K562 (cell line): ENCODE results near the gene HCFC1R1. TPM values are rescaled to one million over a fixed set of nuclear protein-coding genes. Genes with fewer than 3 reads are reported as not detected.

Experiments
- AFF1 ChIP-seq, 2 experiments: fragments of 450-650 bp; IDR thresholded peaks; 2 replicates each; pipeline ENCODE4 v1.6.1; 2018; ENCODE audit warnings: mild to moderate bottlenecking in 2 of 2, low read depth in 1 of 2; ENCODE audit not compliant: partially characterized antibody in 2 of 2
- AFF4 ChIP-seq: sonication (generic); formaldehyde crosslinking; IDR thresholded peaks from 2 replicates; pipeline ENCODE4 v1.8.0; 2023; ENCODE audit warnings: mild to moderate bottlenecking, missing genetic modification reagents
- ARID2 ChIP-seq: fragments of 450-650 bp; IDR thresholded peaks from 2 replicates; pipeline ENCODE4 v1.6.1; 2017; ENCODE audit warnings: antibody characterized with exemption, mild to moderate bottlenecking
- ATF7 ChIP-seq: fragments of 450-650 bp; IDR thresholded peaks from 2 replicates; pipeline ENCODE4 v1.7.1; 2014; ENCODE audit warnings: mild to moderate bottlenecking, moderate library complexity
- CBFA2T3 ChIP-seq: fragments of 450-650 bp; IDR thresholded peaks from 2 replicates; pipeline ENCODE4 v1.6.1; 2017
- CBX3 ChIP-seq, 2 experiments: IDR thresholded peaks; 1 replicate in 1 of 2; 2 replicates in 1 of 2; pipeline ENCODE4 v1.6.1; 2012; ENCODE audit warnings: inconsistent platforms in 2 of 2, low read length in 2 of 2, borderline replicate concordance in 1 of 2, control low read depth in 1 of 2
- CREB1 ChIP-seq, 2 experiments: sonication (generic) in 1 of 2; formaldehyde crosslinking in 1 of 2; IDR thresholded peaks; 2 replicates each; pipeline versions ENCODE4 v1.6.1 to v1.8.0; 2012 to 2022; ENCODE audit warnings: inconsistent platforms in 1 of 2, mild to moderate bottlenecking in 1 of 2, missing genetic modification reagents in 1 of 2, moderate library complexity in 1 of 2
- CSDE1 ChIP-seq, 2 experiments: fragments of 450-650 bp; IDR thresholded peaks; 2 replicates each; pipeline ENCODE4 v1.6.1; 2016; ENCODE audit warnings: mild to moderate bottlenecking in 1 of 2
- DPF2 ChIP-seq: fragments of 450-650 bp; IDR thresholded peaks from 2 replicates; pipeline ENCODE4 v1.6.1; 2016
- JUND ChIP-seq, 2 experiments: IDR thresholded peaks; 2 replicates in 1 of 2; 3 replicates in 1 of 2; pipeline ENCODE4 v1.6.1; 2011; ENCODE audit warnings: borderline replicate concordance in 2 of 2, low read depth in 2 of 2, low read length in 2 of 2, improper control_type of control experiment in 1 of 2, missing biosample characterization in 1 of 2, missing genetic modification characterization in 1 of 2, missing genetic modification reagents in 1 of 2
- KLF13 ChIP-seq: fragments of 450-650 bp; IDR thresholded peaks from 2 replicates; pipeline ENCODE4 v1.6.1; 2016; ENCODE audit warnings: missing genetic modification characterization, low read depth, mild to moderate bottlenecking, missing compliant biosample characterization, moderate library complexity, borderline replicate concordance
- MYC ChIP-seq, 2 experiments: fragments of 250-450 bp in 1 of 2; sonication (Bioruptor Pico) in 1 of 2; IDR thresholded peaks; 2 replicates each; pipeline versions ENCODE4 v1.5.1 to v1.6.1; 2012 to 2021; ENCODE audit warnings: low read depth in 2 of 2, borderline replicate concordance in 1 of 2, improper control_type of control experiment in 1 of 2, low read length in 1 of 2, mild to moderate bottlenecking in 1 of 2, moderate library complexity in 1 of 2
- SMARCA4 ChIP-seq: fragments of 450-650 bp; IDR thresholded peaks from 2 replicates; pipeline ENCODE4 v1.6.1; 2016
- ZFX ChIP-seq: sonication (generic); formaldehyde crosslinking; IDR thresholded peaks from 2 replicates; pipeline ENCODE4 v1.8.0; 2022; ENCODE audit warnings: mild to moderate bottlenecking, missing genetic modification reagents, moderate library complexity
- ZNF589 ChIP-seq: fragments of 200-800 bp; sonication (Bioruptor generic); IDR thresholded peaks from 2 replicates; pipeline ENCODE4 v1.6.1; 2016; ENCODE audit warnings: low read depth, missing genetic modification characterization, missing compliant biosample characterization
- ZNF717 ChIP-seq: fragments of 250-450 bp; sonication (Bioruptor Pico); IDR thresholded peaks from 2 replicates; pipeline ENCODE4 v1.5.0; 2021
- polyA plus RNA-seq, 8 experiments: library from polyadenylated mRNA; depleted of rRNA in 4 of 8; stranded (reverse) in 5 of 8; unstranded in 3 of 8; fragments of >200 nt; fragmentation: Nextera tagmentation in 2 of 8; fragmentation: Illumina TruSeq in 1 of 8; extraction: Ambion mirVana in 2 of 8; extraction: Trizol in 1 of 8; gene quantifications; 2 replicates each; pipeline versions ENCODE4 v1.2.1 to v1.2.3, GENCODE V29; 2011 to 2014; ENCODE audit warnings: inconsistent platforms in 1 of 8, missing spikeins in 1 of 8
- total RNA-seq, 7 experiments: library from RNA; depleted of rRNA in 6 of 7; stranded (reverse); fragments of >200 nt in 6 of 7; fragmentation: Illumina TruSeq in 2 of 7; extraction: Trizol in 2 of 7; gene quantifications; 2 replicates each; pipeline versions ENCODE4 v1.2.1 to v1.2.3, GENCODE V29; 2011 to 2021; ENCODE audit warnings: low replicate concordance in 1 of 7
- TF ChIP-seq, protein P1 (sequence below): fragments of 250-450 bp; sonication (Bioruptor Pico); IDR thresholded peaks from 2 replicates; pipeline ENCODE4 v1.6.1; 2021; ENCODE audit warnings: mild to moderate bottlenecking

Gene HCFC1R1
- total and polyA plus RNA-seq, 9 of the 15 experiments (the other 6 are each of a cell fraction or from before 2014, with no cell fraction given): 2.2 to 29.0 (median 11.2) TPM

DNA sequence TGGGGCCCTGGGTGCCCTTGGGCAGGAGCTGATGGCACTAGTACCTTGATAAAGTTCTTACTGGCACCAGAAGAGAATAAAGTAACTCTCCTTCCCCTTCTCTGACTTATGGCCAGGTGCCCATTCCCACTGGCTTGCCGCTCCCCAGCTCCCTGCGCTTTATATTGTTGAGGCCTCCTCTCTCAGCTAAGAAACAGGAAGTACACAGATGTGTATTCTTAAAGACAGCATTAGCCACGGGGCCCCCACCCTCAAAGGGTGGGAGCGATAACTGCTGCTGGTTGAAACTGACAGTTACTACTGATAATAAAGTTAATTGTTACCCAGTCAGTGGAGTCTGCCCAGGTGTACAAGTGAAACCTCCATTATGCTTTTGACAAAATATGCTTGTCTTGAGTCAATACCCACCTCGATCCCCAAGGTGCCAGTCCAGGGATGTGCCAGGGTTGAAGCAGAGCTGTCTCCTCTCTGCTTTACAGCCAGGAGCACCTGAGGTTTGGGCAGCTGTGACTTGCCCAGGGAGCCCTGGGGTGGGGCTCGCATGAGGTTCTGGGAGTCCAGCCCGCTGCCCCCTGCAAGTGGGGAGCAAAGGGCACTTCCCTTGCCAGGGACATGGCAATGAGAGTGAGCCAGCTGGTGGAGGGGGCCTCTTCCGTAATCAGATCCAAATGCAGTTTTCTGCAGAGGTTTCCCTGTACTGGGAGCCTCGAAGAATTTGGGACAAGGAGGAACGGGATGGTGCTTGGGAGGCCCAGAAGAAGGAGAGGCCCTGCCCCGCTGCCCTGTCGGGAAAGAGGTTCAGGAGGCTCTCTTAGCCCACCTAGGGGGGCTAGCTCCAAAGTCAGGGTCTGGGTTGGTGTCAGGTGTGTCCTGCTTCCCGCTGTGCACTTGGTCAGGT is 16.4 kb downstream of the HCFC1R1 start (continued):
- TF ChIP-seq KLF13 (tag) (0 out of 2 replicates have a peak, but pooled peaks have one; percentile 4), ATF7 (0 out of 2 replicates have a peak, but pooled peaks have one; percentile 28), JUND (IDR thresholded peaks at IDR 0.05; ENCODE audit: borderline replicate concordance, low read depth, low read length) (peak; percentile 42; the same call in 1 of the 2 replicates), JUND (tag; IDR thresholded peaks at IDR 0.05; ENCODE audit: borderline replicate concordance, low read depth, low read length) (no peak), CBFA2T3 (peak; percentile 61), MYC (IDR thresholded peaks at IDR 0.05; ENCODE audit: low read depth, low read length) (peak; percentile 62), MYC (CRISPR knock-in tag; IDR thresholded peaks at IDR 0.05; ENCODE audit: borderline replicate concordance, low read depth) (no peak), CSDE1 (IDR thresholded peaks at IDR 0.05) (no peak), CREB1 (IDR thresholded peaks at IDR 0.05) (0 out of 2 replicates have a peak, but pooled peaks have one; percentile 11), CREB1 (CRISPR knock-in tag; IDR thresholded peaks at IDR 0.05) (0 out of 2 replicates have a peak, but pooled peaks have one; percentile 27), ZNF717 (CRISPR knock-in tag) (0 out of 2 replicates have a peak, but pooled peaks have one; percentile 20), ZFX (CRISPR knock-in tag) (peak; percentile 66), AFF1 (IDR thresholded peaks at IDR 0.05; ENCODE audit: low read depth in 1 of 2, partially characterized antibody in 2 of 2) (peak in 1 of 2 experiments; percentile 15), DPF2 (peak; percentile 53), ZNF589 (CRISPR knock-in tag) (peak; percentile 49; the same call in 1 of the 2 replicates), SMARCA4 (0 out of 2 replicates have a peak, but pooled peaks have one; percentile 28), AFF4 (CRISPR knock-in tag) (0 out of 2 replicates have a peak, but pooled peaks have one; percentile 65), CBX3 (IDR thresholded peaks at IDR 0.05; ENCODE audit: borderline replicate concordance in 1 of 2, low read length in 2 of 2) (no peak), ARID2 (no peak)
- TF ChIP-seq, protein P1, sequence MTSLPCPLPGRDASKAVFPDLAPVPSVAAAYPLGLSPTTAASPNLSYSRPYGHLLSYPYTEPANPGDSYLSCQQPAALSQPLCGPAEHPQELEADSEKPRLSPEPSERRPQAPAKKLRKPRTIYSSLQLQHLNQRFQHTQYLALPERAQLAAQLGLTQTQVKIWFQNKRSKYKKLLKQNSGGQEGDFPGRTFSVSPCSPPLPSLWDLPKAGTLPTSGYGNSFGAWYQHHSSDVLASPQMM: no peak
